ENCODE data around the gene GARIN3.

GARIN3 gene

GRCh38 chr5:157184117-157184670 is 18.1 kb upstream of the GARIN3 start:
- no peak for DNase-seq

- DNase-seq, result no peak
These were observed 16.2 kb upstream of the GARIN3 start for GRCh38 chr5:157182143-157182757.

GRCh38 chr5:157180374-157181264 is 14.6 kb upstream of the GARIN3 start, which contains the start of gene ITK:
TSS of gene ITK (plus strand) at chr5:157180840. CDS start at chr5:157180978, 138 bp downstream.
- DNase-seq, result no peak

DNA sequence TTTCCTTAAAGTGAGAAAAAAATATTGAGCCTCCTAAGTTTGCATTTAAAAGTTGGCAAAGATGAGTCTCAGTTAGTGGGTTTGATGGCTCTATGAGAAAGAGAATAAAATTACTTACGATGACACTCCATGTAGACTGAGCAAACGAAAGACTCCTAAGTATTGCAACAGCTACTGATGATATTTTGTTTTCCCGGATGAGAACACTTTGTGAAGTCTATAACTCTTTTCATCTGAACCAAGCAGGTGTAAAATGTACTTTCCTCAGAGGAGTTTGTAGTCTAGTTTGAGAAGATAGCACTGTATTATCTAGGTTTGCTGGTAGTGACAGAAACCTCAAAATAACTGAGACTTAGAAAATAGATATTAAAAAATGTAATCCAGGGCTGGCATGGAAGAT is 12.9 kb upstream of the GARIN3 start:
- DNase-seq, result no peak

GRCh38 chr5:157177953-157178352 is 11.9 kb upstream of the GARIN3 start:
- DNase-seq, result no peak

DNA sequence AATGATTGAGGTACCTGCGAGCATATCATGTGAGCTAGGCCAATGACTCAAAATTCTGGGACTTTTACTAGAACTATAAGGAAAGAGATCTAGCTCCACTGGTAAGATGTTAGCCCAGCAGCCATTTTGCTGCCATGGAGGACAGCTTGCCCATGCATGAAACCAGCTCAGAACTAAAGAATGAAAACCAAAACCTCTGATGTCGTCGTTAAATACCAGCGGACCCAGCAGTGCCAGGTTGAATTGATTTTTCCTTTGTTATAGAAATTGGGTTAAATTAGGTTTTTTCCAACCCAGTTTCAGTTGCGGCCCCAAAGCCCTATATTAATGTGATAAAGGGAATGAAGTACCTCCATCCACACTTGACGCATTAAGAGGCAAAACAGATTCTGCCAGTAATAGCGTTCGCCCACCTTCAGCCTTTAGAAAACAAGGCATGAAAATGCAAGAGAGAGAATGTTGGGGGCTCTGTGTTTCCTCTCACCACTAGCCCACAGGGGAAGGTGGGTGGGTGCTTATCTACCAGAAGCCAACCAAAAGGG is 9.1 kb upstream of the GARIN3 start:
- DNase-seq, result no peak

DNA sequence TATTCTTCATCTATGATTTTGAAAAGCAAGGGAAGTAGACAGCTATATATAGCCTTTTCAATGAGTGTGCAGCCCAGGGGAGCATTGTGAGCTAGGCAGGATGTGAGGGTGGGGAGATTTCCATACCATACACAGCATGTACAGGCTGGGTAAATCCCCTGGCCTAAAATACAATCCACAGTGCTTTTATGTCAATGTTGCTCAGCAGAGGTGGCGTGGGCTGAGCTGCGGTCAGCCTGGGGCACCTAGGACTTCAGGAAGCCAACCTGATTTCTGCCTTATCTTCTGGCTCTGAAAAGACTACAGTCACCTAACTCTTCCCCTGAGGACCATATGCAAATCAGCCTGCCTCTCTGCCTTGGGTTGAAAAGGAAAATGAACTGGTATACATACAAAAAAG is 6.3 kb upstream of the GARIN3 start:
- DNase-seq, result peak; percentile 74 to 77

GRCh38 chr5:157168286-157168685 is 2.2 kb upstream of the GARIN3 start:
- DNase-seq, result no peak

DNA sequence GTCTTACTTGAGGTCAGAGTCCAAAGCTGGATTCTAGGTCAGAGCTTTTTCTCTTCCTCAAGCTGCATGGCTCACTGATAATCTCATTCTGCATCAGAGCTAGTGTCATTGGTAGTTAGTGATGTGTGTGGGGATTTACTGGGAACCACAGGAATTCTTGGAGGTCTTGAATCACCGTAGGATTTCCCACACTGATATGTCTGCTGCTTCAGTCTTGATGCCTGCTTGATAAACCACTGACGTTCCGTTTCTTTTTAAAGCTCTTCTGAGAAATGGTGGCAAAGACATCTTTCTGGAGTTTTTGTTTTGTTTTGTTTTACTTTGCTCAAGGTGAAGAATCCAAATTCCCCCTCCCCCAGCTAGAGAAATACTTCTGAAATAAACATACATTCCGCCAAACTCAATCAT is 1.2 kb upstream of the GARIN3 start:
- DNase-seq, result no peak

DNA sequence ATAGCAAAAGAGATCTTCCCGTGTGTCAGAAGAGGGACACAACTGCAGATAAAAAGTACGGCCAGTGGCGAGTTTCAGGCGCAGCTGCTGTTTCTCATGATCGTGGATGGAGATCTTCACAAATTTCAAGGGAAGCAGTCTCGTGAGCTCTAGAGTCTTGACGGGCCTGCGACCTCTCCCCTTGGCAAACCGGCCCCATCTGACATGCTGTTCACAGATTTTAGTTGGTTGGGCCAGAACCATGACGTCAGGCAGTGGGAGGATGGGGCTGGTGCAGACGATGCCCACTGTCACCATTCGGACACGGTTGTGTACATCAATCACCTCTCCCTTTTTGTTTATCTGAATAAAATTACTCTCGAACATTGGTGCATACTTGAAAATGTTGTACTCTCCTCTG is 396 bp downstream of the GARIN3 start:
- DNase-seq, result no peak

DNA sequence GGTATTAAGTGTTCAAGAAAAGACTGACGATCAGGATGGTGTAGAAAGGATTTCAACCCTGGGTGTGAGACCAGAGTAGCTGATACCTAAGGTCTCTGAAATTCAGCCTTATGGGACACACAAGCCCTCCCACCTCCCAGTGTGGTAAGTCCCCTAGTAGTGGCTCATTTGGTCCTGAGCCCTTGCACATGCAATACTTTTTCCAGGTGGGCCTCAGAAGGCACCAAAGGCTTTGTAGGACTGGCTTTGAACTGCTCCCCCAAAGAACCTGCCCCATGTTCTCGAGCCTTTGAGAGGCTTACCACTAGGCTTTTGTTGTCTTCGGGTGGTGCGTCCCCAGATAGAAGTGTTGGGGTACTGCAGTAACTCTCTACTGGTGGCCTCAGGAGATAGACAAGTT is 803 bp downstream of the GARIN3 start:
- DNase-seq, result no peak

DNA sequence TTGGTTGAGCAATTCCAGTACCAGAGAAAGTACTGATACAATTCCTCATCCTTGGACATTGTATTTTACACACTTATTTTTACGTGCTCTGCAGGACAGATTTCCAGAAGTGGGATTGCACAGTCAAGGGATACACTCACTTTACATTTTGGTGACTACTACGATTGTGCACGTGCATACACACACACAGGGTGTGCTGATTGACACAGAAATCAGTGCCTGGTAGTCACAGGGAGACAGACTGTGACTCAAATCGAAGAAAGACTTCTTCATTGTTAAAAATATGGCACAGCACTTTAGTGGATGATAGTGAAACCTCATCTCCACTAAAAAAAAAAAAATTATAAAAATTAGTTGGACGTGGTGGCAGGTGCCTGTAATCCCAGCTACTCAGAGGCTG is 1.5 kb downstream of the GARIN3 start:
- no peak for DNase-seq

DNA sequence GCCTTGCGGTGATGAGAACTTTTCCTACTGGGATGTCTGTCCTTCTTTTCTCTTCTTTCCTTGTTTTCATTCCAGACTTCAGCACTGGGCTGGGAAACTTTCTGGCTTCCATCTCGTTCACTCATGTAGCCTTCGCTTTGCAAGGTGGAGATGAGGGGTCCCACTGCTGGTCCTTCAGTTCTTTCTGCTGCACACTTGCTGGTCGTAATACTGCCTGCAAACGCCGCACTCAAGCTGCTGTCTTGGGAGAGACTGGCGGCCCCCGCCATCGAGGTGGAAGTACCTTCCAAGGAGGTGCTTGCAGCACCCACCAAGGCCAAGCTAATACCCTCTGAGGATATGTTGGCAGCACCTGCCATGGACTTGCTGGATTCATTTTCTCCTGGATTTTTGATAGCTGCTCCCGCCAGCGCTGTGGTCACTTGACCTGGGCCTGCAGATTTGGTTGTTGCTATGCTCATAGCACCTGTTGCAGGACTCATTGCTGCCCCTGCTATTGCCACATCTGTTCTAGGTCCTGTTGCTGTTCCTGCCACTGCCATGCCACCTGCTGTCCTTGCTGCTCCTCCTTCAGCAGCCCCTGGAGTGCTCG is 3.0 kb downstream of the GARIN3 start:
- DNase-seq, result no peak

- DNase-seq, result no peak
These were observed 4.1 kb downstream of the GARIN3 start for GRCh38 chr5:157161996-157162395.

GRCh38 chr5:157160001-157160400 is 6.1 kb downstream of the GARIN3 start:
- no peak for DNase-seq

GRCh38 chr5:157159209-157159751 is 6.8 kb downstream of the GARIN3 start:
- DNase-seq, result no peak

DNA sequence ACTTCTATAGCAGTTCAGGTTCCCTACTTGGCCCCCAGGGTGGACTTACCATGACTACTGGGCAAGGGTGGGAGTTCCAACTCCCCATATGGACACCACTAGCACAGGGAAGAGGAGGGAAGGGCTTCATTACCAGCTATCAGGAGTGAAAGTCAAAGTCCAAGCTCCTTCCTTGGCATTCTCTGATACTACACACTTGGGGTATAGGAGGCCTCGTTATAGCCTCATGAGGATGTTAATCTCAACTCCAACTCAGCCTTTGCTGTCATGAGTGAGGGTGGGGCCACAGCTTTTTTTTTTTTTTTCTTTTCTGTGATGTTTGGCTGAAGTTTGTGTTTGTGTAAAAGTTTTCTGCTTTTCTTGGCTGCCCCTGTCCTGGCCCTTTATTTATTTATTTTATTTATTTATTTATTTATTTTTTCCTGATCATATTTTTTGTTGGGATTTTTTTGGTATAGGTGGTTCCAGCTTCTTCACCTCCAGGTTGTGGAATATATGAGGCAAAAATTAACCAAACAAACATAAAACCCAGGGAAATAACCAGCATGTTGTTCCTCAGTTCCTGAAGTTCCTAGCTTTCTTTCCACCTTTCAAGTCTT is 8.7 kb downstream of the GARIN3 start:
- no peak for DNase-seq

GRCh38 chr5:157155297-157155696 is 10.8 kb downstream of the GARIN3 start:
- DNase-seq, result no peak

GRCh38 chr5:157150995-157151394 is 15.1 kb downstream of the GARIN3 start:
- DNase-seq, result no peak

- peak; percentile 84 to 87 for DNase-seq
These were observed 17.1 kb downstream of the GARIN3 start for GRCh38 chr5:157148734-157149615.

All from stimulated activated CD4-positive, alpha-beta T cell treated with anti-CD3 and anti-CD28 coated beads, Interleukin-2, amount 100 ng/mL, for 48 hours (primary cell).